Tibial nerve (tissue), 4 donors: ENCODE measurements around the gene RARA.

Experiments used
- EP300 ChIP-seq, 2 donors: sonication (generic); formaldehyde crosslinking; IDR thresholded peaks; one replicate each; pipeline ENCODE4 v1.6.1; 2017; ENCODE audit warnings: antibody characterized with exemption in 2 of 2, mild to moderate bottlenecking in 1 of 2
- POLR2A ChIP-seq, 2 donors: fragments of 450-650 bp; IDR thresholded peaks; one replicate each; pipeline ENCODE4 v1.6.1; 2017; ENCODE audit warnings: antibody characterized with exemption in 2 of 2, mild to moderate bottlenecking in 2 of 2, moderate library complexity in 2 of 2
- TF ChIP-seq, protein P1 (sequence below), 5 experiments: fragments of 200-600 bp in 3 of 5; fragments of 450-650 bp in 2 of 5; sonication (generic) in 3 of 5; IDR thresholded peaks; one replicate each; pipeline ENCODE4 v1.5.1; 2016 to 2019; ENCODE audit warnings: antibody characterized with exemption in 5 of 5, mild to moderate bottlenecking in 3 of 5, moderate library complexity in 2 of 5

DNA sequence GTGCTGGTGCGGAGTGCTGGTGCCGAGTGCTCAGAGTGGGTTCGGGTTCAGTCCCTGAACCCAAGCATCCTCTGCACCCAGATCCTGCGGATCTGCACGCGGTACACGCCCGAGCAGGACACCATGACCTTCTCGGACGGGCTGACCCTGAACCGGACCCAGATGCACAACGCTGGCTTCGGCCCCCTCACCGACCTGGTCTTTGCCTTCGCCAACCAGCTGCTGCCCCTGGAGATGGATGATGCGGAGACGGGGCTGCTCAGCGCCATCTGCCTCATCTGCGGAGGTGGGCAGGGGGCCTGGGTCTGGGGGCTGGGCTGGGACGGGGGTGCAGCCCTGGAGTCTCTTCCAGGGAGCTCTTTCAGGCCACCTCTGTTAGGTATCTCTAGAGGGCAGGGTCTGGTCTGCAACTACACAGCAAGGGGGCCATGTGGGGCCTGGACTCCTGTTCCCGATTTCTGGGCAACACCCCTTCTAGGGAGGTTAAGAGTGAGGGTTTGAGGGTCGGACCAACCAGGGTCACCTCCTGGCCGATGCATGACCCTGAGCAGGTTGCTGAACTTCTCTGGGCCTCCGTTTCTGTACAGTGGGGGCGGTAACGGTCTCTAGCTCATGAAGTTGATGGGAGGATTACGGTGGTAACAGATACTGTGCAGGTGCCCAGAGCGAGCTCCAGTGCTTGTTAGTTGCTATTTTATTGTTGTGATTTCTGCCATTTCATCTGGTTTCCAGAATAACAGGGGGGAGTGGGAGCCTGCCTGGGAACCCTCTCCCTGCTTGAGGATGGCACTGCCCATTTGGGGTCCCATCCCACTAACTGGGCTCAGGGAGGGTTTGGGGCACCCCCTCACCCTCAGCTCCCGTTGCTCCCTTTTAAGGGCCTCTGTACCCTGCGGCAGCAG is 45.5 kb downstream of the RARA start:
- TF ChIP-seq, protein P1, sequence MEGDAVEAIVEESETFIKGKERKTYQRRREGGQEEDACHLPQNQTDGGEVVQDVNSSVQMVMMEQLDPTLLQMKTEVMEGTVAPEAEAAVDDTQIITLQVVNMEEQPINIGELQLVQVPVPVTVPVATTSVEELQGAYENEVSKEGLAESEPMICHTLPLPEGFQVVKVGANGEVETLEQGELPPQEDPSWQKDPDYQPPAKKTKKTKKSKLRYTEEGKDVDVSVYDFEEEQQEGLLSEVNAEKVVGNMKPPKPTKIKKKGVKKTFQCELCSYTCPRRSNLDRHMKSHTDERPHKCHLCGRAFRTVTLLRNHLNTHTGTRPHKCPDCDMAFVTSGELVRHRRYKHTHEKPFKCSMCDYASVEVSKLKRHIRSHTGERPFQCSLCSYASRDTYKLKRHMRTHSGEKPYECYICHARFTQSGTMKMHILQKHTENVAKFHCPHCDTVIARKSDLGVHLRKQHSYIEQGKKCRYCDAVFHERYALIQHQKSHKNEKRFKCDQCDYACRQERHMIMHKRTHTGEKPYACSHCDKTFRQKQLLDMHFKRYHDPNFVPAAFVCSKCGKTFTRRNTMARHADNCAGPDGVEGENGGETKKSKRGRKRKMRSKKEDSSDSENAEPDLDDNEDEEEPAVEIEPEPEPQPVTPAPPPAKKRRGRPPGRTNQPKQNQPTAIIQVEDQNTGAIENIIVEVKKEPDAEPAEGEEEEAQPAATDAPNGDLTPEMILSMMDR (IDR thresholded peaks at IDR 0.05) = no peak
- TF ChIP-seq EP300 (IDR thresholded peaks at IDR 0.05) = no peak
- no peak for TF ChIP-seq POLR2A (IDR thresholded peaks at IDR 0.05)
